HEK293T (cell line): Measurements from ENCODE around the gene NPLOC4.

Experiments used
- HDGF ChIP-seq: fragments of 450-650 bp; IDR thresholded peaks from 2 replicates; pipeline ENCODE4 v1.6.1; 2017; ENCODE audit warnings: antibody characterized with exemption, borderline replicate concordance
- ZNF384 ChIP-seq: fragments of 450-650 bp; IDR thresholded peaks from 2 replicates; pipeline ENCODE4 v1.6.1; 2016

DNA sequence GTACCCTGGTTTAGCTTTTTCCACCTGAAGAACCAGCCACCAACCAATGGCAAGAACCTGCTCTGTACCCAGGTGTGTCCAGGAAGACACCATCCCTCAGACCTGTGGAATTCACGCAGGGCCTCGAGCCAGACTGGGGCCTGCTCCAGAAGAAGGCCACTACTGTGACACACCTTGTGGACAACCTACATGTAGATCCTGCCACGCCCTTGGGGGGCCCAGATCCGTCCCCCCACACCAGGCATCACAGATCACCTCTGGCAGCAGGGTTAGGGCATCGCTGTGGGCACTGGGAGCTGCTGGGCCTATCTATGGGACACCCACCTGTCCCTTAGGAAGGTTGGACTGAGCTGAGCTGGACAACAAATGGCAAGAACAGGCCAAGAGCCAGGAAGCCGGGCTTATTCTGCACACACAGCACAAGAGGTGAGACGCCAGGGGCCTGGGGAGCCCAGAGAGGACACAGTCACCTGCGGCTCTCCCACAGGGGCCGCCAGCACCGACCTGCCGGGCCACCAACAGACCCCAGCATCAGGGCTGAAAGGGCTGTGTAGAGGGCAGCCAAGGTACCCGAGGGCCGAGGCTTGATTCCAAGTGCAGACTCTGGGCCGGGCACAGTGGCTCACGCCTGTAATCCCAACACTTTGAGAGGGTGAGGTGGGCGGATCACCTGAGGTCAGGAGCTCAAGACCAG, 92.5 kb downstream of the NPLOC4 start:
- TF ChIP-seq ZNF384 (no peak), HDGF (no peak)
